ENCODE measurements around the gene CETP.

The CETP gene

GRCh38 chr16:56965149-56966092 lies 3.7 kb downstream of the CETP start:
- no peaks in the 10 kb centered on the region for H3K79me2 ChIP-seq
- H3K4me3 ChIP-seq (ENCODE audit: low read depth, low read length) = no peak overlapping the region
- no peaks in the 10 kb centered on the region for H3K36me3 ChIP-seq (ENCODE audit: control insufficient read depth, insufficient read depth, low read length)
- H2AFZ ChIP-seq = no peak overlapping the region
- no peaks in the 10 kb centered on the region for H3K4me1 ChIP-seq
- H3K27ac ChIP-seq = no peak overlapping the region
- H3K9me3 ChIP-seq (ENCODE audit: control insufficient read depth, low read length) = no peaks in the 10 kb centered on the region
- no peak overlapping the region for H3K9ac ChIP-seq
- H3K4me2 ChIP-seq (ENCODE audit: low read length) = no peak overlapping the region
- no peaks in the 10 kb centered on the region for H3K27me3 ChIP-seq (ENCODE audit: control insufficient read depth, insufficient read depth, low read length)
- TF ChIP-seq CTCF (IDR thresholded peaks at IDR 0.05) = no peak

- no peak overlapping the region for H3K4me3 ChIP-seq (ENCODE audit: low read depth, low read length)
- H2AFZ ChIP-seq = peak overlapping the region; percentile 22
- no peak for TF ChIP-seq CTCF (IDR thresholded peaks at IDR 0.05)
- H3K27me3 ChIP-seq (ENCODE audit: control insufficient read depth, insufficient read depth, low read length) = no peaks in the 10 kb centered on the region
- H3K9me3 ChIP-seq (ENCODE audit: control insufficient read depth, low read length) = no peaks in the 10 kb centered on the region
- H3K9ac ChIP-seq = no peak overlapping the region
- no peaks in the 10 kb centered on the region for H3K36me3 ChIP-seq (ENCODE audit: control insufficient read depth, insufficient read depth, low read length)
- no peaks in the 10 kb centered on the region for H3K79me2 ChIP-seq
- no peak overlapping the region for H3K4me2 ChIP-seq (ENCODE audit: low read length)
- H3K4me1 ChIP-seq = no peaks in the 10 kb centered on the region
- no peak overlapping the region for H3K27ac ChIP-seq
These were observed 4.3 kb downstream of the CETP start for GRCh38 chr16:56966093-56966475.

GRCh38 chr16:56967733-56968132 lies 6.0 kb downstream of the CETP start:
- Histone ChIP-seq H3K9me3 (ENCODE audit: control insufficient read depth, low read length) (no peaks in the 10 kb centered on the region), H3K27ac (no peak overlapping the region), H3K79me2 (no peaks in the 10 kb centered on the region), H3K4me2 (ENCODE audit: low read length) (no peak overlapping the region), H3K27me3 (ENCODE audit: control insufficient read depth, insufficient read depth, low read length) (no peaks in the 10 kb centered on the region), H3K36me3 (ENCODE audit: control insufficient read depth, insufficient read depth, low read length) (no peaks in the 10 kb centered on the region), H3K4me3 (ENCODE audit: low read depth, low read length) (no peak overlapping the region), H3K4me1 (no peaks in the 10 kb centered on the region), H3K9ac (no peak overlapping the region), H2AFZ (no peak overlapping the region)
- TF ChIP-seq CTCF (IDR thresholded peaks at IDR 0.05) = no peak

GRCh38 chr16:56969769-56970168 lies 8.0 kb downstream of the CETP start:
- Histone ChIP-seq H3K27me3 (ENCODE audit: control insufficient read depth, insufficient read depth, low read length) (no peaks in the 10 kb centered on the region), H3K36me3 (ENCODE audit: control insufficient read depth, insufficient read depth, low read length) (no peaks in the 10 kb centered on the region), H3K4me1 (no peaks in the 10 kb centered on the region), H3K9me3 (ENCODE audit: control insufficient read depth, low read length) (no peaks in the 10 kb centered on the region), H2AFZ (no peak overlapping the region), H3K4me3 (ENCODE audit: low read depth, low read length) (no peak overlapping the region), H3K4me2 (ENCODE audit: low read length) (no peak overlapping the region), H3K79me2 (no peaks in the 10 kb centered on the region), H3K27ac (no peak overlapping the region), H3K9ac (no peak overlapping the region)
- TF ChIP-seq CTCF (IDR thresholded peaks at IDR 0.05) = no peak
